Tibial nerve (tissue), 3 donors: ENCODE measurements around the gene NHEJ1.

Experiments
- CTCF ChIP-seq, 5 experiments: fragments of 200-600 bp in 3 of 5; fragments of 450-650 bp in 2 of 5; sonication (generic) in 3 of 5; IDR thresholded peaks; one replicate each; pipeline ENCODE4 v1.5.1; 2016 to 2019; ENCODE audit warnings: antibody characterized with exemption in 5 of 5, mild to moderate bottlenecking in 3 of 5, moderate library complexity in 2 of 5
- POLR2A ChIP-seq, 2 donors: fragments of 450-650 bp; IDR thresholded peaks; one replicate each; pipeline ENCODE4 v1.6.1; 2017; ENCODE audit warnings: antibody characterized with exemption in 2 of 2, mild to moderate bottlenecking in 2 of 2, moderate library complexity in 2 of 2

GRCh38 chr2:219197388-219197787 lies 36.8 kb upstream of the NHEJ1 start:
- TF ChIP-seq CTCF (IDR thresholded peaks at IDR 0.05) (no peak), POLR2A (IDR thresholded peaks at IDR 0.05) (no peak)
